Common myeloid progenitor, CD34-positive (primary cell): ENCODE data around the gene DUS1L.

Experiments used
- CTCF ChIA-PET: fragments of 350-600 bp; sonication (Branson Sonifier 250); formaldehyde crosslinking; loops from one replicate; lab custom pipeline; 2021; ENCODE audit warnings: antibody characterized with exemption; lab: Charles Lee
- POLR2A ChIA-PET: fragments of 350-600 bp; sonication (Branson Sonifier 250); formaldehyde crosslinking; loops from one replicate; lab custom pipeline; 2021; ENCODE audit warnings: antibody characterized with exemption; lab: Charles Lee
- DNase-seq, 3 donors: peaks; one replicate each; pipeline versions ENCODE4 v3.0.0 to v3.0.0-alpha.2; 2013
- H3K27ac ChIP-seq, 2 experiments: 1 replicate in 1 of 2; 2 replicates in 1 of 2; pipeline ENCODE4 v1.7.0; 2013; ENCODE audit warnings: inconsistent platforms in 2 of 2, low read length in 2 of 2, mild to moderate bottlenecking in 2 of 2, low read depth in 1 of 2, moderate library complexity in 1 of 2; ENCODE audit not compliant: severe bottlenecking in 2 of 2, insufficient read depth in 1 of 2, poor library complexity in 1 of 2
- H3K27me3 ChIP-seq, 5 experiments: replicated peaks in 2 of 5; 1 replicate in 3 of 5; 2 replicates in 2 of 5; pipeline versions ENCODE4 v1.6.1 to v1.7.0; 2013; ENCODE audit warnings: low read length in 4 of 5, mild to moderate bottlenecking in 2 of 5, moderate library complexity in 2 of 5, inconsistent platforms in 1 of 5; ENCODE audit not compliant: insufficient read depth in 5 of 5, control insufficient read depth in 4 of 5
- H3K36me3 ChIP-seq, 4 experiments: 1 replicate in 2 of 4; 2 replicates in 2 of 4; pipeline versions ENCODE4 v1.6.1 to v1.7.0; 2013; ENCODE audit warnings: low read length in 3 of 4, control low read depth in 1 of 4, mild to moderate bottlenecking in 1 of 4; ENCODE audit not compliant: control insufficient read depth in 4 of 4, insufficient read depth in 4 of 4
- H3K4me1 ChIP-seq, 4 experiments: 1 replicate in 3 of 4; 2 replicates in 1 of 4; pipeline versions ENCODE4 v1.6.1 to v1.7.1; 2013; ENCODE audit warnings: low read length in 3 of 4, mild to moderate bottlenecking in 3 of 4, control low read depth in 1 of 4, inconsistent platforms in 1 of 4, moderate library complexity in 1 of 4; ENCODE audit not compliant: control insufficient read depth in 4 of 4, insufficient read depth in 4 of 4; ENCODE audit errors: control extremely low read depth in 1 of 4
- H3K4me3 ChIP-seq, 7 experiments: 1 replicate in 4 of 7; 2 replicates in 3 of 7; pipeline versions ENCODE4 v1.5.1 to v1.7.0; 2013; ENCODE audit warnings: mild to moderate bottlenecking in 7 of 7, low read length in 6 of 7, moderate library complexity in 6 of 7, inconsistent platforms in 2 of 7, low read depth in 2 of 7, control low read depth in 1 of 7; ENCODE audit not compliant: insufficient read depth in 4 of 7, control insufficient read depth in 1 of 7; ENCODE audit errors: extremely low read depth in 1 of 7
- H3K9me3 ChIP-seq, 5 experiments: 1 replicate in 4 of 5; 2 replicates in 1 of 5; pipeline versions ENCODE4 v1.6.1 to v1.7.1; 2013; ENCODE audit warnings: low read length in 4 of 5, mild to moderate bottlenecking in 2 of 5, inconsistent platforms in 1 of 5, low read depth in 1 of 5, moderate library complexity in 1 of 5; ENCODE audit not compliant: control insufficient read depth in 4 of 5, insufficient read depth in 2 of 5; ENCODE audit errors: control extremely low read depth in 1 of 5
- WGBS: methylation state at CpG from one replicate; pipeline ENCODE4 v1.1.5; 2013; ENCODE audit not compliant: insufficient coverage; 5-methylcytosine and 5-hydroxymethylcytosine counted together

The DUS1L gene

GRCh38 chr17:82106688-82107305 is 41.2 kb upstream of the DUS1L start:
- CTCF ChIA-PET, result interaction anchor here (0.7 to 3.9 kb wide), 13 partner anchors 8 to 85 kb away, joined by 3 to 14 read pairs (median 3); partner anchors contain the start of genes DCXR, DUS1L and FASN

GRCh38 chr17:82105882-82106687 is 40.5 kb upstream of the DUS1L start:
- Histone ChIP-seq H3K27ac (peak overlapping the region; percentile 25 to 60), H3K27me3 (no peaks in the 10 kb centered on the region), H3K9me3 (no peaks in the 10 kb centered on the region), H3K4me1 (peaks cover 0 to 31% (median 23%) of the 10 kb centered on the region in 4 experiments), H3K4me3 (peak overlapping the region; percentile 33 to 74 (median 55)), H3K36me3 (peaks cover 0 to 13% (median 4%) of the 10 kb centered on the region in 4 experiments)
- POLR2A ChIA-PET, result no interaction called here
- peak; percentile 55 to 76 (median 71) for DNase-seq
- CTCF ChIA-PET, result interaction anchor here (0.6 to 3.9 kb wide), 13 partner anchors 8 to 84 kb away, joined by 3 to 14 read pairs (median 4); partner anchors contain the start of genes DCXR, DUS1L and FASN
- WGBS, result 15% methylated on average over 24 of the region's 24 CpGs

More at GRCh38 chr17:82106688-82107305, 41.2 kb upstream of the DUS1L start:
- Histone ChIP-seq H3K36me3 (peaks cover 0 to 8% (median under 1%) of the 10 kb centered on the region in 4 experiments), H3K27ac (peak overlapping the region; percentile 25 to 60), H3K27me3 (no peaks in the 10 kb centered on the region), H3K9me3 (no peaks in the 10 kb centered on the region), H3K4me1 (peaks cover 0 to 30% (median 23%) of the 10 kb centered on the region in 4 experiments), H3K4me3 (peak overlapping the region; percentile 33 to 74 (median 55))
- DNase-seq, result peak in 1 of 3 donors; percentile 12
- POLR2A ChIA-PET, result no interaction called here
- 60% methylated on average over 8 of the region's 9 CpGs for WGBS

GRCh38 chr17:82105417-82105881 is 39.8 kb upstream of the DUS1L start:
- no peak for DNase-seq
- POLR2A ChIA-PET, result no interaction called here
- Histone ChIP-seq H3K9me3 (no peaks in the 10 kb centered on the region), H3K27ac (peak overlapping the region in 1 of 2 experiments; percentile 60), H3K27me3 (no peaks in the 10 kb centered on the region), H3K4me3 (peak overlapping the region in 4 of 7 experiments; percentile 55 to 74 (median 69)), H3K4me1 (peaks cover 0 to 34% (median 23%) of the 10 kb centered on the region in 4 experiments), H3K36me3 (peaks cover 0 to 14% (median 4%) of the 10 kb centered on the region in 4 experiments)
- 94% methylated on average over 9 of the region's 13 CpGs for WGBS
- CTCF ChIA-PET, result interaction anchor here (0.6 to 3.9 kb wide), 7 partner anchors 16 to 84 kb away, joined by 3 to 14 read pairs (median 4); partner anchors contain the start of gene DCXR

- Histone ChIP-seq H3K4me3 (no peak overlapping the region), H3K27me3 (no peaks in the 10 kb centered on the region), H3K9me3 (no peaks in the 10 kb centered on the region), H3K27ac (no peak overlapping the region), H3K4me1 (peaks cover 0 to 40% (median 23%) of the 10 kb centered on the region in 4 experiments), H3K36me3 (peaks cover 0 to 17% (median 5%) of the 10 kb centered on the region in 4 experiments)
- no peak for DNase-seq
- WGBS, result 99% methylated on average over 10 of the region's 11 CpGs
- CTCF ChIA-PET, result interaction anchor here (1.5 to 3.9 kb wide), 3 partner anchors 69 to 83 kb away, joined by 4 to 14 read pairs (median 4); no protein-coding TSS in a partner anchor
- POLR2A ChIA-PET, result no interaction called here
These were observed 39.3 kb upstream of the DUS1L start for GRCh38 chr17:82104797-82105416.

GRCh38 chr17:82103553-82104451 is 38.2 kb upstream of the DUS1L start:
- no peak for DNase-seq

More at GRCh38 chr17:82103553-82104451, 38.2 kb upstream of the DUS1L start:
- peaks cover 0 to 51% (median 32%) of the 10 kb centered on the region in 4 experiments for H3K4me1 ChIP-seq
- no peaks in the 10 kb centered on the region for H3K27me3 ChIP-seq
- WGBS, result 96% methylated on average over 20 of the region's 24 CpGs
- ChIA-PET POLR2A (no interaction called here), CTCF (interaction anchor here (1.7 to 3.9 kb wide), 2 partner anchors 68 to 74 kb away, joined by 4 to 14 read pairs; no protein-coding TSS in a partner anchor)
- peaks cover 0 to 17% (median 5%) of the 10 kb centered on the region in 4 experiments for H3K36me3 ChIP-seq
- H3K4me3 ChIP-seq, result no peak overlapping the region
- H3K27ac ChIP-seq, result no peak overlapping the region
- H3K9me3 ChIP-seq, result no peaks in the 10 kb centered on the region
